ENCODE measurements around the gene TNFRSF8. TPM values are rescaled to one million over a fixed set of nuclear protein-coding genes. Genes with fewer than 3 reads are reported as not detected.

Gene TNFRSF8
- total and polyA plus RNA-seq, 10 donors = 1.3 to 7.6 (median 2.0) TPM

DNA sequence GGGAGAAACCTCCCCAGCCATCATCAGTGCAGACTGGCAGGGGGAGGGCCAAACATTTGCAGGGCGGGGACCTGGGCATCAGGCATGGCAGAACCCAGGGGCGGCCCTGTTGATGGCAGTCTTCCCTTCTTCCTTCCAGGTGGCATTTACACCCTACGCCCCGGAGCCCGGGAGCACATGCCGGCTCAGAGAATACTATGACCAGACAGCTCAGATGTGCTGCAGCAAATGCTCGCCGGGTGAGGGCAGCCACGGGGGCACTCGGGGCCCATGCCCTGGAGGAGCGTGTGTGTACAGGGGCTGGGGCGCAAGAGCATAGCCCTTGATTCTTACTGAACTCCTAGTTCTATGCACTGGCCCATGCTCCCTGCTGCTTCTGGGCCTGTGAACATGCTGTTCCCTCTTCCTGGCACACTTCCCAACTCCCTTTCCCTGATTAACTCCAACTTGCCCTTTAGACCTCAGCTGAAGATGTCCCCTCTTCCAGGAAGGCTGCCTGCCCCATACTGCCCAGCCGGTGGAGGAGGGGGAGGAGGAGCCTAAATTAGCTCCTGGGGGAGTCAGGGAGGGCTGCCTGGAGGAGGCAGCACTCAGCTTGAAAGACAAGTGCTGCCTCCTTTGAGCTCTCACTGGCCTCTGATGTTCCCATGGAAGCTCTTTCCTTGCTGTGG, 125.7 kb downstream of the TNFRSF8 start:
- Histone ChIP-seq H3K27ac (peak overlapping the region in 6 of 8 donors; percentile 10 to 99 (median 98)), H3K4me3 (no peak overlapping the region), H3K27me3 (replicated peaks in 1 of 7) (no peaks in the 10 kb centered on the region), H3K4me1 (peaks cover 31 to 98% (median 73%) of the 10 kb centered on the region in 6 donors), H3K36me3 (peaks cover 4 to 90% (median 46%) of the 10 kb centered on the region in 6 donors), H3K9me3 (no peaks in the 10 kb centered on the region)
- TF ChIP-seq POLR2A (IDR thresholded peaks at IDR 0.05) (no peak), POLR2AphosphoS5 (IDR thresholded peaks at IDR 0.05) (peak; percentile 61 to 75 (median 70))
- TF ChIP-seq, protein P1, sequence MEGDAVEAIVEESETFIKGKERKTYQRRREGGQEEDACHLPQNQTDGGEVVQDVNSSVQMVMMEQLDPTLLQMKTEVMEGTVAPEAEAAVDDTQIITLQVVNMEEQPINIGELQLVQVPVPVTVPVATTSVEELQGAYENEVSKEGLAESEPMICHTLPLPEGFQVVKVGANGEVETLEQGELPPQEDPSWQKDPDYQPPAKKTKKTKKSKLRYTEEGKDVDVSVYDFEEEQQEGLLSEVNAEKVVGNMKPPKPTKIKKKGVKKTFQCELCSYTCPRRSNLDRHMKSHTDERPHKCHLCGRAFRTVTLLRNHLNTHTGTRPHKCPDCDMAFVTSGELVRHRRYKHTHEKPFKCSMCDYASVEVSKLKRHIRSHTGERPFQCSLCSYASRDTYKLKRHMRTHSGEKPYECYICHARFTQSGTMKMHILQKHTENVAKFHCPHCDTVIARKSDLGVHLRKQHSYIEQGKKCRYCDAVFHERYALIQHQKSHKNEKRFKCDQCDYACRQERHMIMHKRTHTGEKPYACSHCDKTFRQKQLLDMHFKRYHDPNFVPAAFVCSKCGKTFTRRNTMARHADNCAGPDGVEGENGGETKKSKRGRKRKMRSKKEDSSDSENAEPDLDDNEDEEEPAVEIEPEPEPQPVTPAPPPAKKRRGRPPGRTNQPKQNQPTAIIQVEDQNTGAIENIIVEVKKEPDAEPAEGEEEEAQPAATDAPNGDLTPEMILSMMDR (IDR thresholded peaks at IDR 0.05 in 8 of 11, conservative IDR thresholded peaks at IDR 0.05 in 3 of 11) = no peak
- DNase-seq = no peak
- intact Hi-C loops (cut with DNase I; ENCODE audit: low total_unique reads) = no loop called here
- 78 to 92% (median 86%) methylated on average over 10 to 13 of the region's 13 CpGs for WGBS, 5 donors

DNA sequence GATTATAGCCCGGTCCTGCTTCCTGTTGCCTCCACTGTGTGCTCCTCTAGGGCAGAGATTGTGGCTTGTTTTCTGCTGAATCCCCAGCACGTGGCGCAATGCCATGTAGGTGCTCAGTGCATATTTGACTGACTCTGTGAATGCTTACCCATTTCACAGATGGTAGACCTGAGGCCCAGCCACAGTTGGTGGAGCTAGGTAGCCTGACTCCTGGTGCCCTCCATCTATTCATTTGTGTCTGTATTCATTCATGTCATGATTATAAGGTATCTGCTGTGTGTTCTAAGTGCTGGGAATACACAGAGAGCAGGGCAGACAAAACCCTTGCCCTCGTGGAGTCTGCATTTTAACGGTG, 126.2 kb downstream of the TNFRSF8 start:
- peaks cover 28 to 98% (median 70%) of the 10 kb centered on the region in 6 donors for H3K4me1 ChIP-seq
- no peak for TF ChIP-seq POLR2AphosphoS5 (IDR thresholded peaks at IDR 0.05)
- TF ChIP-seq, protein P1 (IDR thresholded peaks at IDR 0.05 in 8 of 11, conservative IDR thresholded peaks at IDR 0.05 in 3 of 11) = no peak
- no peak for TF ChIP-seq POLR2A (IDR thresholded peaks at IDR 0.05)
- no peak for DNase-seq
- H3K36me3 ChIP-seq = peaks cover 4 to 95% (median 51%) of the 10 kb centered on the region in 6 donors
- H3K27ac ChIP-seq = peak overlapping the region in 5 of 8 donors; percentile 32 to 99 (median 98)
- H3K4me3 ChIP-seq = no peak overlapping the region
- intact Hi-C loops (cut with DNase I; ENCODE audit: low total_unique reads) = no loop called here
- 78 to 85% (median 80%) methylated on average over 5 of the region's 5 CpGs for WGBS, 5 donors
- no peaks in the 10 kb centered on the region for H3K9me3 ChIP-seq
- no peaks in the 10 kb centered on the region for H3K27me3 ChIP-seq (replicated peaks in 1 of 7)

DNA sequence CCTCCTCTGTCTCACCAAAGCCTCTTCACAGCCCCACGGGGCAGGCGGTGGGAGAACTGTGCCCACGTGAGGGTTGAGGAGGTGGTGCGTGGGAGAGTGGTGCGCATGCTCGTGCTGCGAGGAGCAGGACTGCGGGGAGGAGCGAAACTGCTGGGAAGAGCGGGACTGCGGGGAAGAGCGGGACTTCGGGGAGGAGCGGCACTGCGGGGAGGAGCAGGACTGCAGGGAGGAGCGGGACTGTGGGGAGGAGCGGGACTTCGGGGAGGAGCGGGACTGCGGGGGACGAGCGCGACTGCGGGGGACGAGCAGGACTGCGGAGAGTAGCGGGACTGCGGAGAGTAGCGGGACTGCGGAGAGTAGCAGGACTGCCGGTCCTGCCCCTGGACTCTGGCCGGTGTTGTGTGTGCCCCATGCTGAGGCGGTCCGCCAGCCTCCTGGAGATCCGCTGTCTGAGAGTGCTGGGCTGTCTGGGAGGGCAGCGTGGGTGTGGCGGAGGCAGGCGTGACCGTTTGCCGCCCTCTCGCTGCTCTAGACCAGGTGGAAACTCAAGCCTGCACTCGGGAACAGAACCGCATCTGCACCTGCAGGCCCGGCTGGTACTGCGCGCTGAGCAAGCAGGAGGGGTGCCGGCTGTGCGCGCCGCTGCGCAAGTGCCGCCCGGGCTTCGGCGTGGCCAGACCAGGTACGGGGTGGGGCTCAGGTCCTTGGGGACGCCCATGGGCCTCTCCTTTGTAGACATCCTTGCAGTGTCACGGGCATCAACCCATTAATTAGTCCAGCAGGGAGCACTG, 128.3 kb downstream of the TNFRSF8 start:
- peak overlapping the region in 4 of 8 donors; percentile 33 to 99 (median 98) for H3K27ac ChIP-seq
- no peak overlapping the region for H3K4me3 ChIP-seq
- DNase-seq = peak; percentile 74
- TF ChIP-seq POLR2AphosphoS5 (IDR thresholded peaks at IDR 0.05) (peak in 2 of 3 donors; percentile 19 to 68), POLR2A (IDR thresholded peaks at IDR 0.05) (no peak)
- TF ChIP-seq, protein P1 (IDR thresholded peaks at IDR 0.05 in 8 of 11, conservative IDR thresholded peaks at IDR 0.05 in 3 of 11) = no peak
- H3K27me3 ChIP-seq (replicated peaks in 1 of 7) = no peaks in the 10 kb centered on the region
- H3K9me3 ChIP-seq = no peaks in the 10 kb centered on the region
- WGBS, 5 donors = 90 to 94% (median 92%) methylated on average over 38 to 58 of the region's 58 CpGs
- peaks cover 4 to 99% (median 68%) of the 10 kb centered on the region in 6 donors for H3K36me3 ChIP-seq
- H3K4me1 ChIP-seq = peaks cover 7 to 98% (median 59%) of the 10 kb centered on the region in 6 donors
- intact Hi-C loops (cut with DNase I; ENCODE audit: low total_unique reads) = no loop called here

Small RNA genes within 50 kb of the gene (microRNA-seq; reads per million reads assigned to microRNA genes)
- gene MIR4632 (4.9 to 9.0 (median 7.1) reads per million in 3 donors), gene MIR6729 (0.85 to 1.1 (median 1.1) reads per million in 3 donors), gene MIR7846 (4.3 to 13.0 (median 5.4) reads per million in 3 donors)

Small RNA genes within 50 kb of the gene (small RNA-seq; reads per million reads assigned to genes)
- 0 reads per million in 4 donors for gene AL096840.1
- gene MIR4632 = 0 to 0.96 (median 0) reads per million in 4 donors
- 0 reads per million in 4 donors for gene MIR6729
- gene RF00019 = 0 reads per million in 4 donors
- gene RN7SL649P = 0 reads per million in 4 donors
- gene RNU6-777P = 0 reads per million in 4 donors
- 0 reads per million in 4 donors for gene RPL23AP89

Other genes with a start within 250 kb of the TNFRSF8 start
- gene NPPA, start 215.5 kb upstream of the TNFRSF8 start, total RNA-seq = 1 to 10 TPM in 1 of 7 donors, not detected in 6; 2.6 TPM
- gene NPPA, start 215.5 kb upstream of the TNFRSF8 start, polyA plus RNA-seq = 1 to 10 TPM in 1 of 3 donors, under 1 TPM in 2; 0.22 to 2.9 (median 0.24) TPM
- gene NPPB, start 204.4 kb upstream of the TNFRSF8 start, total RNA-seq = not detected
- under 1 TPM; 0.38 to 0.80 (median 0.57) TPM for gene NPPB, start 204.4 kb upstream of the TNFRSF8 start, polyA plus RNA-seq
- gene KIAA2013, start 136.9 kb upstream of the TNFRSF8 start, total RNA-seq = 10 to 100 TPM; 39.0 to 93.0 (median 45.8) TPM
- gene KIAA2013, start 136.9 kb upstream of the TNFRSF8 start, polyA plus RNA-seq = 10 to 100 TPM; 20.7 to 36.2 (median 26.5) TPM
- gene PLOD1, start 128.6 kb upstream of the TNFRSF8 start, total RNA-seq = 10 to 100 TPM; 40.0 to 53.4 (median 46.4) TPM
- 10 to 100 TPM; 11.6 to 19.7 (median 14.5) TPM for gene PLOD1, start 128.6 kb upstream of the TNFRSF8 start, polyA plus RNA-seq
- gene MFN2, start 82.9 kb upstream of the TNFRSF8 start, total RNA-seq = 10 to 100 TPM; 47.3 to 69.6 (median 62.9) TPM
- 10 to 100 TPM; 14.8 to 28.1 (median 16.2) TPM for gene MFN2, start 82.9 kb upstream of the TNFRSF8 start, polyA plus RNA-seq
- 10 to 100 TPM; 33.2 to 65.5 (median 46.5) TPM for gene MIIP, start 43.8 kb upstream of the TNFRSF8 start, total RNA-seq
- 100 to 1,000 TPM in 1 of 3 donors, 10 to 100 TPM in 2; 38.0 to 109 (median 97.2) TPM for gene MIIP, start 43.8 kb upstream of the TNFRSF8 start, polyA plus RNA-seq
- gene TNFRSF1B, start 103.7 kb downstream of the TNFRSF8 start, total RNA-seq = 100 to 1,000 TPM; 142 to 233 (median 183) TPM
- gene TNFRSF1B, start 103.7 kb downstream of the TNFRSF8 start, polyA plus RNA-seq = 10 to 100 TPM; 28.5 to 63.2 (median 36.8) TPM
- 100 to 1,000 TPM in 1 of 7 donors, 10 to 100 TPM in 6; 70.3 to 108 (median 93.7) TPM for gene VPS13D, start 166.7 kb downstream of the TNFRSF8 start, total RNA-seq
- gene VPS13D, start 166.7 kb downstream of the TNFRSF8 start, polyA plus RNA-seq = 10 to 100 TPM; 10.1 to 15.3 (median 10.5) TPM

Measured in spleen (tissue), 11 donors.